Left lung (tissue), 10 donors: ENCODE measurements around the gene MALRD1. TPM values are rescaled to one million over a fixed set of nuclear protein-coding genes. Genes with fewer than 3 reads are reported as not detected.

Experiments
- ATAC-seq: fragments of 200-7000 bp; cut with Tn5 transposase; one replicate; pipeline ENCODE4 v1.9.1; 2020; ENCODE audit warnings: moderate library complexity
- DNase-seq, 4 donors: peaks; one replicate each; pipeline ENCODE4 v3.0.0-alpha.2; 2013 to 2020
- H3K27ac ChIP-seq, 2 donors: fragments of 200-600 bp; sonication (generic) in 1 of 2; one replicate each; pipeline versions ENCODE4 v1.5.0 to v1.8.0; 2020 to 2021
- H3K27me3 ChIP-seq, 2 donors: fragments of 200-600 bp; sonication (generic) in 1 of 2; one replicate each; pipeline versions ENCODE4 v1.5.0 to v1.8.0; 2020 to 2021
- H3K36me3 ChIP-seq, 2 donors: fragments of 200-600 bp; sonication (generic) in 1 of 2; one replicate each; pipeline versions ENCODE4 v1.5.0 to v1.8.0; 2020 to 2021
- H3K4me1 ChIP-seq, 2 donors: fragments of 200-600 bp; one replicate each; pipeline ENCODE4 v1.8.0; 2021
- H3K4me3 ChIP-seq, 2 donors: fragments of 200-600 bp; sonication (generic) in 1 of 2; one replicate each; pipeline versions ENCODE4 v1.5.0 to v1.8.0; 2020 to 2021; ENCODE audit warnings: mild to moderate bottlenecking in 1 of 2
- H3K9me3 ChIP-seq, 2 donors: fragments of 200-600 bp; sonication (generic) in 1 of 2; one replicate each; pipeline versions ENCODE4 v1.5.0 to v1.8.0; 2020 to 2021
- CTCF ChIP-seq, 2 donors: fragments of 200-600 bp; sonication (generic) in 1 of 2; IDR thresholded peaks; one replicate each; pipeline versions ENCODE4 v1.5.0 to v1.8.0; 2021; ENCODE audit warnings: antibody characterized with exemption in 2 of 2
- intact Hi-C, 2 donors: fragments of 100-400 bp; cut with DNase I; formaldehyde crosslinking; loops; one replicate each; pipeline versions ENCODE4 v1.11.2 to v1.14.2; 2022
- polyA plus RNA-seq, 6 donors: library from polyadenylated mRNA; unstranded; fragments of 120-200 nt; gene quantifications; one replicate each; pipeline ENCODE4 v1.2.1, GENCODE V29; 2013; ENCODE audit not compliant: insufficient read length in 6 of 6
- total RNA-seq, 2 donors: library from RNA; stranded (reverse); fragmentation: NEBNext Ultra II Directional; extraction: Animal tissue kit (Norgen Biotek cat#: 25700); gene quantifications; one replicate each; pipeline ENCODE4 v1.2.1, GENCODE V29; 2021
- donor health status: DM: no; HTN: yes; CAD: no.
- donor health status: DM: no; HTN: no; CAD: no.

MALRD1 gene
- total and polyA plus RNA-seq, 8 donors = 2.6 to 12.3 (median 6.9) TPM

GRCh38 chr10:19638182-19638895, 589.7 kb downstream of the MALRD1 start:
- no peaks in the 10 kb centered on the region for H3K27me3 ChIP-seq
- peak overlapping the region in 1 of 2 donors; percentile 23 for H3K4me3 ChIP-seq
- peak overlapping the region; percentile 68 to 77 for H3K27ac ChIP-seq
- H3K36me3 ChIP-seq = no peaks in the 10 kb centered on the region
- H3K4me1 ChIP-seq = peaks cover 0 to 15% of the 10 kb centered on the region in 2 donors
- DNase-seq = peak in 3 of 4 donors; percentile 43 to 92 (median 91)
- H3K9me3 ChIP-seq = no peaks in the 10 kb centered on the region
- TF ChIP-seq CTCF (IDR thresholded peaks at IDR 0.05) = no peak
- peak; percentile 92 for ATAC-seq
- intact Hi-C loops = no loop called here

GRCh38 chr10:19638896-19639233, 590.3 kb downstream of the MALRD1 start:
- Histone ChIP-seq H3K4me1 (peaks cover 0 to 15% of the 10 kb centered on the region in 2 donors), H3K9me3 (no peaks in the 10 kb centered on the region), H3K27me3 (no peaks in the 10 kb centered on the region), H3K36me3 (no peaks in the 10 kb centered on the region), H3K4me3 (peak overlapping the region in 1 of 2 donors; percentile 23), H3K27ac (peak overlapping the region; percentile 68 to 77)
- TF ChIP-seq CTCF (IDR thresholded peaks at IDR 0.05) = no peak
- ATAC-seq (peak; percentile 35), DNase-seq (no peak)
- intact Hi-C loops = no loop called here

GRCh38 chr10:19640566-19641263, 592.1 kb downstream of the MALRD1 start:
- no peak for TF ChIP-seq CTCF (IDR thresholded peaks at IDR 0.05)
- H3K27ac ChIP-seq = no peak overlapping the region
- no peaks in the 10 kb centered on the region for H3K27me3 ChIP-seq
- no peaks in the 10 kb centered on the region for H3K36me3 ChIP-seq
- intact Hi-C loops = no loop called here
- DNase-seq = no peak
- no peaks in the 10 kb centered on the region for H3K9me3 ChIP-seq
- no peak for ATAC-seq
- H3K4me3 ChIP-seq = no peak overlapping the region
- peaks cover 0 to 15% of the 10 kb centered on the region in 2 donors for H3K4me1 ChIP-seq

GRCh38 chr10:19651549-19651948, 602.9 kb downstream of the MALRD1 start:
- H3K36me3 ChIP-seq = no peaks in the 10 kb centered on the region
- peak overlapping the region in 1 of 2 donors; percentile 33 for H3K27ac ChIP-seq
- H3K4me1 ChIP-seq = no peaks in the 10 kb centered on the region
- ATAC-seq (no peak), DNase-seq (peak in 1 of 4 donors; percentile 58)
- no peaks in the 10 kb centered on the region for H3K9me3 ChIP-seq
- intact Hi-C loops = no loop called here
- no peak overlapping the region for H3K4me3 ChIP-seq
- no peak for TF ChIP-seq CTCF (IDR thresholded peaks at IDR 0.05)
- no peaks in the 10 kb centered on the region for H3K27me3 ChIP-seq

- TF ChIP-seq CTCF (IDR thresholded peaks at IDR 0.05) = no peak
- H3K4me1 ChIP-seq = no peaks in the 10 kb centered on the region
- peak in 1 of 4 donors; percentile 21 for DNase-seq
- H3K4me3 ChIP-seq = no peak overlapping the region
- H3K27ac ChIP-seq = no peak overlapping the region
- H3K36me3 ChIP-seq = no peaks in the 10 kb centered on the region
- intact Hi-C loops = no loop called here
- H3K9me3 ChIP-seq = no peaks in the 10 kb centered on the region
- ATAC-seq = no peak
- no peaks in the 10 kb centered on the region for H3K27me3 ChIP-seq
These were observed 604.1 kb downstream of the MALRD1 start for GRCh38 chr10:19652750-19653149.
